PC-3 (cell line): ENCODE results near the gene ADAMTS17. TPM values are rescaled to one million over a fixed set of nuclear protein-coding genes. Genes with fewer than 3 reads are reported as not detected.

ENCODE experiments used
- ATAC-seq: fragments of 200-7000 bp; cut with Tn5 transposase; 2 replicates; pipeline ENCODE4 v1.9.1; 2020; ENCODE audit warnings: mild to moderate bottlenecking, moderate library complexity
- BruUV-seq: library from RNA; stranded (reverse); fragments of 400-500 nt; replicated peaks from 2 replicates; lab custom pipeline; 2021; lab: Mats Ljungman, UMichigan
- CTCF ChIA-PET: fragments of 300-600 bp; sonication (Branson Sonifier 250); formaldehyde crosslinking; loops from one replicate; lab custom pipeline; 2022; ENCODE audit warnings: antibody characterized with exemption; lab: Charles Lee
- POLR2A ChIA-PET: fragments of 300-600 bp; sonication (Branson Sonifier 250); formaldehyde crosslinking; loops from one replicate; lab custom pipeline; 2022; ENCODE audit warnings: antibody characterized with exemption; ENCODE audit not compliant: unreplicated experiment; lab: Charles Lee
- DNase-seq: peaks from one replicate; pipeline ENCODE4 v3.0.0-alpha.2; 2015
- H2AFZ ChIP-seq: fragments of 300-600 bp; sonication (generic); 2 replicates; pipeline ENCODE4 v1.6.0; 2016; ENCODE audit warnings: antibody characterized with exemption, low read length
- H3F3A ChIP-seq: fragments of 300-600 bp; sonication (generic); one replicate; pipeline ENCODE4 v1.6.0; 2017; ENCODE audit warnings: antibody characterized with exemption, low read length, control low read depth, mild to moderate bottlenecking; ENCODE audit not compliant: unreplicated experiment
- H3K27ac ChIP-seq: fragments of 300-600 bp; sonication (generic); 2 replicates; pipeline ENCODE4 v1.5.1; 2016; ENCODE audit warnings: mild to moderate bottlenecking, low read length
- H3K27me3 ChIP-seq: fragments of 300-600 bp; sonication (generic); 2 replicates; pipeline ENCODE4 v1.6.1; 2016; ENCODE audit warnings: low read length, mixed read lengths
- H3K36me3 ChIP-seq: fragments of 300-600 bp; sonication (generic); 2 replicates; pipeline ENCODE4 v1.6.1; 2016; ENCODE audit warnings: low read depth, mixed run types, low read length, mixed read lengths
- H3K4me1 ChIP-seq: fragments of 300-600 bp; sonication (generic); 2 replicates; pipeline ENCODE4 v1.5.1; 2016; ENCODE audit warnings: low read length; ENCODE audit not compliant: insufficient read depth
- H3K4me2 ChIP-seq: fragments of 300-600 bp; sonication (generic); 2 replicates; pipeline ENCODE4 v1.6.0; 2016; ENCODE audit warnings: low read length
- H3K4me3 ChIP-seq: fragments of 300-600 bp; sonication (generic); 2 replicates; pipeline ENCODE4 v1.5.1; 2016; ENCODE audit warnings: mild to moderate bottlenecking, low read length, mixed read lengths
- H3K79me2 ChIP-seq: fragments of 300-600 bp; sonication (generic); 2 replicates; pipeline ENCODE4 v1.6.1; 2017; ENCODE audit warnings: low read length, mixed read lengths
- H3K9ac ChIP-seq: fragments of 300-600 bp; sonication (generic); 2 replicates; pipeline ENCODE4 v1.6.0; 2016; ENCODE audit warnings: mild to moderate bottlenecking, low read length
- H3K9me2 ChIP-seq: fragments of 300-600 bp; sonication (generic); replicated peaks from 2 replicates; pipeline ENCODE4 v1.6.1; 2016; ENCODE audit warnings: mixed run types, low read length, mixed read lengths
- H3K9me3 ChIP-seq: fragments of 300-600 bp; sonication (generic); 2 replicates; pipeline ENCODE4 v1.6.1; 2016; ENCODE audit warnings: low read length, mixed read lengths
- H4K20me1 ChIP-seq: fragments of 300-600 bp; sonication (generic); 2 replicates; pipeline ENCODE4 v1.6.1; 2016; ENCODE audit warnings: low read length, mixed read lengths
- EZH2 ChIP-seq: fragments of 300-600 bp; sonication (generic); IDR thresholded peaks from one replicate; pipeline ENCODE4 v1.6.1; 2017; ENCODE audit warnings: antibody characterized with exemption, mild to moderate bottlenecking, low read length; ENCODE audit not compliant: unreplicated experiment
- EZH2phosphoT487 ChIP-seq: fragments of 300-600 bp; sonication (generic); IDR thresholded peaks from 2 replicates; pipeline ENCODE4 v1.6.1; 2018; ENCODE audit warnings: mild to moderate bottlenecking, antibody characterized with exemption, low read length, borderline replicate concordance
- intact Hi-C: fragments of 100-400 bp; cut with micrococcal nuclease; formaldehyde crosslinking; loops from 2 replicates; pipeline ENCODE4 v1.9.0; 2023
- total RNA-seq: library from RNA; depleted of rRNA; stranded (reverse); fragments of >200 nt; gene quantifications from 2 replicates; pipeline ENCODE4 v1.2.3, GENCODE V29; 2014
- TF ChIP-seq, protein P1 (sequence below): fragments of 300-600 bp; sonication (generic); conservative IDR thresholded peaks from 2 replicates; pipeline ENCODE4 v1.5.1; 2017; ENCODE audit warnings: antibody characterized with exemption, low read depth, mild to moderate bottlenecking, low read length

Gene ADAMTS17
- total RNA-seq, 1 experiment from 2014 or later: 6.9 TPM

DNA sequence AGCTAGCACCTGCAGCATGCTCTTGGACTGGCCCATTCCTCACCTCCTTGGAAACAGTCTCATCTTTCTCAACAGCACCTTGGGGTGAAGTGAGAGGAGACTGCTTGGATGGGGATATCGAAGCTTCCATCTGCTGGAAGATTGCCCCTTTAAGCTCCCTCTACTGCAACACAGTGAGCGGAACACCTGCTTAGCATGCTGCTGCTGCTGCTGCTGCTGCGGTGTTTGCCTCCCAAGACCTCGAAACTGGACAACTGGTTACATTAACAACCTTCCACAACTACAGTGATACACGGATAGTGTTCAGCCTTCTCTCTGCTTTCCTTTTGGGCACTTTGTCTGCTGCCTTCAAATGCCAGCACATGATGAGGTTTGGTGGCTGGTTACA, 354.7 kb downstream of the ADAMTS17 start:
- no peak for TF ChIP-seq EZH2phosphoT487
- TF ChIP-seq, protein P1, sequence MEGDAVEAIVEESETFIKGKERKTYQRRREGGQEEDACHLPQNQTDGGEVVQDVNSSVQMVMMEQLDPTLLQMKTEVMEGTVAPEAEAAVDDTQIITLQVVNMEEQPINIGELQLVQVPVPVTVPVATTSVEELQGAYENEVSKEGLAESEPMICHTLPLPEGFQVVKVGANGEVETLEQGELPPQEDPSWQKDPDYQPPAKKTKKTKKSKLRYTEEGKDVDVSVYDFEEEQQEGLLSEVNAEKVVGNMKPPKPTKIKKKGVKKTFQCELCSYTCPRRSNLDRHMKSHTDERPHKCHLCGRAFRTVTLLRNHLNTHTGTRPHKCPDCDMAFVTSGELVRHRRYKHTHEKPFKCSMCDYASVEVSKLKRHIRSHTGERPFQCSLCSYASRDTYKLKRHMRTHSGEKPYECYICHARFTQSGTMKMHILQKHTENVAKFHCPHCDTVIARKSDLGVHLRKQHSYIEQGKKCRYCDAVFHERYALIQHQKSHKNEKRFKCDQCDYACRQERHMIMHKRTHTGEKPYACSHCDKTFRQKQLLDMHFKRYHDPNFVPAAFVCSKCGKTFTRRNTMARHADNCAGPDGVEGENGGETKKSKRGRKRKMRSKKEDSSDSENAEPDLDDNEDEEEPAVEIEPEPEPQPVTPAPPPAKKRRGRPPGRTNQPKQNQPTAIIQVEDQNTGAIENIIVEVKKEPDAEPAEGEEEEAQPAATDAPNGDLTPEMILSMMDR: no peak
- no peak for TF ChIP-seq EZH2
- BruUV-seq: no TSS peak
- Histone ChIP-seq H3K9me2 (no peaks in the 10 kb centered on the region), H3K4me1 (no peaks in the 10 kb centered on the region), H4K20me1 (no peaks in the 10 kb centered on the region), H2AFZ (no peak overlapping the region), H3K9me3 (no peaks in the 10 kb centered on the region), H3F3A (no peaks in the 10 kb centered on the region), H3K79me2 (no peaks in the 10 kb centered on the region), H3K36me3 (no peaks in the 10 kb centered on the region), H3K27me3 (no peaks in the 10 kb centered on the region), H3K9ac (no peak overlapping the region), H3K27ac (no peak overlapping the region), H3K4me3 (no peak overlapping the region), H3K4me2 (no peak overlapping the region)
- ATAC-seq: no peak
- ChIA-PET CTCF (no interaction called here), POLR2A (no interaction called here)
- intact Hi-C loops: no loop called here
- no peak for DNase-seq

DNA sequence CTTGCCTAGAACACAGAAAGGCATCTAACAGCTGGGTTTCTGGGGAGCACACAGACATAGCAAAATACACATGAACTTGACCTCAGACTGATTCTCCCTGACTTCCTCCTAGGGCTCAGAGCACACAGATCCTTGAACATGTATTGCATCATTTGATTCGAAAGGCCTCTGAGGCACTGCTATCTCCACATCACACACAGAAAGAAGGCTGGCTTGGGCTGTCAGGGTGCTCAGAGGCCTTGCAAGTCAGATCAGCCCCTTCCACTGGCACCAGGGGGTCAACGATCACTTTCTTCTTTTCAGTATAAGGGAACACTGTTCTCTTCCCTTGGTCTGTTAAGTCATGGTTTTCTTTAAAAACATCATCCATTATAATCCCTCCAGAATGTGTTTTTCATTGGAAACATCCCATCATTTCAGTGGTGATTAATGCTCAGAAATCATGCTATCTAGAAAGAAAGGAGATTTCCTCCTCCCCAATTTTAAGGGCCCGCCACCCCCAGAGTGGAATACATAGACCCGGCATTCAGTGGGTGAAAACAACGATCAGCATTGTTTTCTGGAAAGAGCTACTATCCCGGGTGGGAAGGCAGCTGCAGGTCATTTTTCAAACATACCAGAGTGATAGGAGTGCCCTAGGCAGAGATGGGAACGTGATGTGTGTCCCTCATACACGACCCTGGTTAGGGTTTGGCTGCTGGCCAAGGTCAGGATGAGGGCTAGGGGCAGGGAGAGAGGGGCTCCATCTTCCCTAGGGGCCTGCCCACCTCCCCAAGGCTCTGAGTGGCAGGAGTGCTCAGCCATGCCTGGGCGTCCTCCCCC, 355.3 kb downstream of the ADAMTS17 start:
- H3K27me3 ChIP-seq: no peaks in the 10 kb centered on the region
- TF ChIP-seq EZH2phosphoT487 (no peak), EZH2 (no peak)
- TF ChIP-seq, protein P1: no peak
- ATAC-seq (no peak), DNase-seq (no peak)
- no peaks in the 10 kb centered on the region for H4K20me1 ChIP-seq
- no peaks in the 10 kb centered on the region for H3K9me2 ChIP-seq
- POLR2A ChIA-PET: no interaction called here
- no peaks in the 10 kb centered on the region for H3K9me3 ChIP-seq
- no TSS peak for BruUV-seq
- H3F3A ChIP-seq: no peaks in the 10 kb centered on the region
- H3K4me1 ChIP-seq: no peaks in the 10 kb centered on the region
- H2AFZ ChIP-seq: no peak overlapping the region
- intact Hi-C loops: no loop called here
- CTCF ChIA-PET: no interaction called here
- no peak overlapping the region for H3K9ac ChIP-seq
- no peak overlapping the region for H3K4me3 ChIP-seq
- H3K36me3 ChIP-seq: no peaks in the 10 kb centered on the region
- no peak overlapping the region for H3K27ac ChIP-seq
- H3K79me2 ChIP-seq: no peaks in the 10 kb centered on the region
- H3K4me2 ChIP-seq: no peak overlapping the region

DNA sequence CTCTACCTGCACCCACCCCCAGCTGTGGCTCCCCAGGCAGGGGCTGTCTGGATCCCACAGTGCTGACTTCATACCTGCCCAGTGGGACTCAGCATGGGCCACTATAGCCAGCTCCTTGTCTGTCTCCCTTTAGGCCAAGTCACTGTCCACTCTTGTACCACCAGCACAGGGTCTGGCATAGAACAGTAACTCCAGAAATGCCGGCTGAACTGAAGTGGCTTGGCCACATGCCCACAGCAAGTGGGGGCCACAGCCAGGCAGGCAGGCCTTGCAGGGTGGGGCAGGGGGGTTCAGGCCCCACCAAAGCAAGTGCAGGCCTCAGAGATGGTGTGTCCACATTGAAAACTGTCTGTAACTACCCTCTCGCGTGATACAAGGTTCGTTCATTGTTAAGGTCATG, 355.9 kb downstream of the ADAMTS17 start:
- peaks cover 5% of the 10 kb centered on the region; the same call in 1 of the 2 replicates for H3K4me1 ChIP-seq
- H2AFZ ChIP-seq: no peak overlapping the region
- intact Hi-C loops: no loop called here
- H3K4me2 ChIP-seq: no peak overlapping the region
- H3K9me3 ChIP-seq: no peaks in the 10 kb centered on the region
- ChIA-PET POLR2A (no interaction called here), CTCF (no interaction called here)
- H3K27me3 ChIP-seq: no peaks in the 10 kb centered on the region
- no peak overlapping the region for H3K27ac ChIP-seq
- TF ChIP-seq EZH2phosphoT487: no peak
- TF ChIP-seq, protein P1: no peak
- TF ChIP-seq EZH2: no peak
- no peaks in the 10 kb centered on the region for H4K20me1 ChIP-seq
- no peaks in the 10 kb centered on the region for H3F3A ChIP-seq
- no TSS peak for BruUV-seq
- H3K36me3 ChIP-seq: no peaks in the 10 kb centered on the region
- DNase-seq (no peak), ATAC-seq (no peak)
- no peaks in the 10 kb centered on the region for H3K79me2 ChIP-seq
- no peaks in the 10 kb centered on the region for H3K9me2 ChIP-seq
- H3K9ac ChIP-seq: no peak overlapping the region
- H3K4me3 ChIP-seq: no peak overlapping the region
